Right forelimb (tissue), 1 donor: Measurements from ENCODE around the gene SLC16A7.
"Not testable (repeated sequence)": the region's sequence is repeated elsewhere in the genome, so short reads cannot be mapped to it uniquely, and the experiment has no call there.

Experiments used
- DNase-seq: peaks from one replicate; pipeline ENCODE4 v3.0.0-alpha.2; 2018

SLC16A7 gene

GRCh38 chr12:59737725-59738463, 142.1 kb downstream of the SLC16A7 start:
- DNase-seq = no peak

GRCh38 chr12:59742841-59743240, 147.0 kb downstream of the SLC16A7 start:
- no peak for DNase-seq

GRCh38 chr12:59744564-59744963, 148.7 kb downstream of the SLC16A7 start:
- DNase-seq = no peak

GRCh38 chr12:59751091-59751490, 155.3 kb downstream of the SLC16A7 start:
- not testable (repeated sequence) for DNase-seq

GRCh38 chr12:59761542-59761941, 165.7 kb downstream of the SLC16A7 start:
- no peak for DNase-seq

- no peak for DNase-seq
These were observed 168.0 kb downstream of the SLC16A7 start for GRCh38 chr12:59763835-59764234.

GRCh38 chr12:59768031-59768430, 172.2 kb downstream of the SLC16A7 start:
- DNase-seq = no peak

- no peak for DNase-seq
These were observed 184.8 kb downstream of the SLC16A7 start for GRCh38 chr12:59780605-59781135.

- DNase-seq = no peak
These were observed 191.8 kb downstream of the SLC16A7 start for GRCh38 chr12:59787610-59788009.

GRCh38 chr12:59792647-59793046, 196.8 kb downstream of the SLC16A7 start:
- DNase-seq = no peak

GRCh38 chr12:59803735-59804134, 207.9 kb downstream of the SLC16A7 start:
- DNase-seq = no peak

- no peak for DNase-seq
These were observed 212.6 kb downstream of the SLC16A7 start for GRCh38 chr12:59808317-59808910.

GRCh38 chr12:59811991-59812390, 216.2 kb downstream of the SLC16A7 start:
- DNase-seq = no peak

- DNase-seq = no peak
These were observed 216.9 kb downstream of the SLC16A7 start for GRCh38 chr12:59812716-59813115.

GRCh38 chr12:59820594-59821011, 224.8 kb downstream of the SLC16A7 start:
- no peak for DNase-seq

GRCh38 chr12:59823567-59823966, 227.7 kb downstream of the SLC16A7 start:
- no peak for DNase-seq

- DNase-seq = no peak
These were observed 231.9 kb downstream of the SLC16A7 start for GRCh38 chr12:59827767-59828166.

GRCh38 chr12:59828521-59828920, 232.7 kb downstream of the SLC16A7 start:
- DNase-seq = no peak

GRCh38 chr12:59833408-59833807, 237.6 kb downstream of the SLC16A7 start:
- DNase-seq = no peak

- no peak for DNase-seq
These were observed 239.0 kb downstream of the SLC16A7 start for GRCh38 chr12:59834659-59835474.
